Measurements from ENCODE around the gene MINDY3.

GRCh38 chr10:15896654-15897053, 36.3 kb upstream of the MINDY3 start:
- TF ChIP-seq GATA2 (IDR thresholded peaks at IDR 0.05; ENCODE audit: low read depth, low read length) (no peak), GATA3 (IDR thresholded peaks at IDR 0.05; ENCODE audit: low read depth, low read length) (no peak)

Data from SH-SY5Y (cell line).